Adipocyte (in vitro differentiated cells): ENCODE results near the gene MAP2K5.
A peak's percentile ranks its signal among the peaks of the same experiment; 100 is the strongest.

Source experiments
- DNase-seq: peaks from one replicate; pipeline ENCODE4 v3.0.0-alpha.2; 2015; ENCODE audit warnings: low read depth
- H3K27me3 ChIP-seq: replicated peaks from 2 replicates; pipeline ENCODE4 v1.7.0; 2013; ENCODE audit warnings: mild to moderate bottlenecking, low read length, moderate library complexity; ENCODE audit not compliant: control insufficient read depth, insufficient read depth
- H3K36me3 ChIP-seq: 2 replicates; pipeline ENCODE4 v1.7.0; 2013; ENCODE audit warnings: low read length, mild to moderate bottlenecking, moderate library complexity; ENCODE audit not compliant: control insufficient read depth, insufficient read depth, severe bottlenecking
- H3K4me1 ChIP-seq: 2 replicates; pipeline ENCODE4 v1.7.0; 2013; ENCODE audit warnings: mild to moderate bottlenecking, low read length, moderate library complexity; ENCODE audit not compliant: control insufficient read depth, insufficient read depth
- H3K4me3 ChIP-seq: 2 replicates; pipeline ENCODE4 v1.7.0; 2013; ENCODE audit warnings: mild to moderate bottlenecking, low read length, moderate library complexity
- H3K9ac ChIP-seq: 2 replicates; pipeline ENCODE4 v1.7.0; 2013; ENCODE audit warnings: mild to moderate bottlenecking, low read length, moderate library complexity
- H3K9me3 ChIP-seq: 2 replicates; pipeline ENCODE4 v1.7.0; 2013; ENCODE audit warnings: mild to moderate bottlenecking, low read length, moderate library complexity; ENCODE audit not compliant: control insufficient read depth

Gene MAP2K5

DNA sequence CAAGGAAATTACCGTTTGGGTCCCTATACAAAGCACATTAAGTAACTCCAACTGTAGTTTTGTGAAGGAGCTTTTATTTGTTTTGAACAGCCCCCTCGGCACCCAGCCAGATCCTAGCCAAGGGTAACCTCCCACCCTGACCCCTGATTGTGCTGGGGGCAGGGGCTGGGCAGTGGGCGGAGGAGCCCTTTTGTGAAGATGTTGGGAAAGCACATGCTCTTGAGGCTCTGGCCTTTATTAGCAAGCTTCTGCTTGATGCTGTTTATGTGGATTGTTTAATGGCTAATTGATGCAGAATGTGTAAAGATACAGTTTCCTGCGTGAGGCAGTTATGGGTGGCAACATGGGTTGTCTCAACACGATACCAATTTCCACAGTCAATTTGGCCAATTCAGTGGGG, 136.5 kb downstream of the MAP2K5 start:
- no peaks in the 10 kb centered on the region for H3K27me3 ChIP-seq
- H3K9ac ChIP-seq, result no peak overlapping the region
- peaks cover 4% of the 10 kb centered on the region for H3K36me3 ChIP-seq
- peaks cover 17% of the 10 kb centered on the region for H3K4me1 ChIP-seq
- peaks cover 10% of the 10 kb centered on the region for H3K9me3 ChIP-seq
- H3K4me3 ChIP-seq, result no peak overlapping the region
- no peak for DNase-seq

DNA sequence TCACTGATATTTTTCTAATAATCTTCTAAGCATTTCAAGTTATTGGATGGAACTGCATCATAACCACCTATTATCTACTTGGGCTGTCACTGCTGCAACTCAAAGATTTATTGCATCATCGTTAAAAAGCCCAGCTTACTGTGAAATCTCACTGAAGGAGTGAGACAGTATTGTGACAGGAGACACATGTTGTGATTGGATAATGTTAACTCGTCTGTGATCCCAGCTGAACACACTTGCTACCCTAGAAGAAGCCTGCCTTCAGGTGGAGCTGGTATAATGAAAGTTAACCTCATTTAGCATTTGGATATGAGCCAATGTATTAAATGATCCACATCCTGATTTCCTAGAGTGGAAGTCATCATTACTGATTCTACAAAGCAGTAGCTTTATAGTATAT, 138.1 kb downstream of the MAP2K5 start:
- H3K36me3 ChIP-seq, result peaks cover 12% of the 10 kb centered on the region
- no peak overlapping the region for H3K9ac ChIP-seq
- H3K27me3 ChIP-seq, result no peaks in the 10 kb centered on the region
- peaks cover 17% of the 10 kb centered on the region for H3K4me1 ChIP-seq
- H3K4me3 ChIP-seq, result no peak overlapping the region
- peak; percentile 51 for DNase-seq
- H3K9me3 ChIP-seq, result peaks cover 26% of the 10 kb centered on the region

DNA sequence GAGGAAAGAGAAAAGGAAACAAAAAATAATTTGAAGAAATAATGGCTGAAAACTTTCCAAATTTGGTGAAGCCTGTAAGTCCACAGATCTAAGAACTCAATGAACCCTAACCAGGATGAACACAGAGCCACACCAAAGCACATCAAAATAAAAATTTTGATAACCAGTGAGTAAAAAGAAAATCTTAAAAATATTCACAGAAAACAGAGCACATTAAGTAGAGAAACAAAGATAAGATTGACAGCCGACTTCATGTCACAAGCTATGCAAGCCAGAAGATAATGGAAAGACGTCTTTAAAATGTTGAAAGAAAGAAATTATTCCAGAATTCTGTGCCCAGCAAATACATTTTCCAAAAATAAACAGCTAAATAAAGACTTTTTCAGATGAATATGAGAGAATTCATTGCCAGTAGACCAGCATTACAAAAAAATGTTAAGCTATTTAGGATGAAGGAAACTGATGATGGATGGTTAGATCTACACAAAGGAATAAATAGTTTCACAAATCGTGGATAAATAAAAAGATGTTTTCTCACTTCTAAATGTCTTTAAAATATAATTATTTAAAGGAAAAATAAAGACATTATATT, 142.6 kb downstream of the MAP2K5 start:
- peaks cover 32% of the 10 kb centered on the region for H3K9me3 ChIP-seq

DNA sequence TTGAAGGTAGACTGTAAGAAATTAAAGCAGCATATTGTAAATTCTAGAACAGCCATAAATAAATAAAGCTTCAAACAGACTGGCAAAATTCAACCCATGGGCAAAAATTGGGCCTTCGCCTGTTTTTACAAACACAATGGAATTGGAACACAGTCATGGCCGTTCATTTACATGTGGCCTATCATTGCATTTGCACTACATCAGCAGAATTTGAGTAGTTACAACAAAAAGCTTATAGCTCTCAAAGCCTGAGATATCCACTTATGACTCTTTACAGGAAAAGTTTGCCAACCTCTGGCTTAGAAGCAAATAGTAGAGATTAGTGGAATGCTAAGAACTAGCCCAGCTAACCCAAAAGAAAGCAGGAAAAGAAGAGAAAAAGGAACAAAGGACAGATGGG, 143.2 kb downstream of the MAP2K5 start:
- Histone ChIP-seq H3K36me3 (peaks cover 16% of the 10 kb centered on the region), H3K9me3 (peaks cover 32% of the 10 kb centered on the region), H3K4me3 (peak overlapping the region; percentile 66), H3K9ac (no peak overlapping the region), H3K4me1 (peaks cover 4% of the 10 kb centered on the region), H3K27me3 (no peaks in the 10 kb centered on the region)
- DNase-seq, result no peak

More for the DNA sequence above, 142.6 kb downstream of the MAP2K5 start:
- Histone ChIP-seq H3K36me3 (peaks cover 16% of the 10 kb centered on the region), H3K4me1 (peaks cover 10% of the 10 kb centered on the region), H3K9ac (no peak overlapping the region), H3K27me3 (no peaks in the 10 kb centered on the region), H3K4me3 (peak overlapping the region; percentile 66)
- DNase-seq, result peak; percentile 57

DNA sequence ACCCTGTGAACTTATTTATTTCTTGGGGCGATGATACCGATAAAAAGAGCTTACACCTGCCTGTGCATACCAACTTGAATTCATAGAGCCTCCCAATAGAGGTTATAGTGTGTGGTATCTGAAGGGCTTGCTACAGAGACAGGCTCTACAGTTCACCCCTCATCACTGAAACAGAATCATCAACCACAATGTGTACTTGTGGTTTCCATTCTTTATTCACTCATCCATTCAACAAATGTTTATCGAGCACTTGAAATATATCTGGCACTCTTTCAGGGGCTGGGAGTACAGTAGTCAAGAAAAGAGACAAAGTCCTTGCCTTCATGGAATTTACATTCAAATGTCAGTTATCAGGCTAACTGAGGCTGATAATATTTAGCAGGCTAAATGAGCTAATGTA, 148.4 kb downstream of the MAP2K5 start:
- H3K9ac ChIP-seq, result no peak overlapping the region
- H3K27me3 ChIP-seq, result no peaks in the 10 kb centered on the region
- H3K9me3 ChIP-seq, result peaks cover 3% of the 10 kb centered on the region
- DNase-seq, result no peak
- no peaks in the 10 kb centered on the region for H3K4me1 ChIP-seq
- no peak overlapping the region for H3K4me3 ChIP-seq
- peaks cover 4% of the 10 kb centered on the region for H3K36me3 ChIP-seq

DNA sequence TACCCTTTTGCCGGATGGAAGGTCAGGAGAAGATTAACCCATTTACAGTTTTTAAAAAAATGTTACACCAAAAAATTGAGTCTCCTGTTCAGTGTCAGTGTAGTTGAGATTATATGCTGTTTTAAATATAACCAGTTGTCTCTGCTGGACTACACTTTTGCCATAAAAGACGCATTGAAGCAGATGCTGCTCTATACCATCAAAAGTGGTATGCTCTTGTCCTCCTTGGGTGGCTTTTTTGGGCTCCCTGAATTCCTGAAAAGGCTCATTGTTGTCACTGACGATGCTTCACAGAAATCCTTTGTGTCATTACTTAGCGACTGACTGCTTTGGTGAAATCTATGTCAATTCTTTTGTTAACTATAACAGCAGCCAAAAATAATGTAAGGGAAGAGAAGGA, 148.9 kb downstream of the MAP2K5 start:
- Histone ChIP-seq H3K4me3 (no peak overlapping the region), H3K36me3 (peaks cover 4% of the 10 kb centered on the region), H3K4me1 (no peaks in the 10 kb centered on the region), H3K9me3 (no peaks in the 10 kb centered on the region), H3K27me3 (no peaks in the 10 kb centered on the region), H3K9ac (no peak overlapping the region)
- no peak for DNase-seq

DNA sequence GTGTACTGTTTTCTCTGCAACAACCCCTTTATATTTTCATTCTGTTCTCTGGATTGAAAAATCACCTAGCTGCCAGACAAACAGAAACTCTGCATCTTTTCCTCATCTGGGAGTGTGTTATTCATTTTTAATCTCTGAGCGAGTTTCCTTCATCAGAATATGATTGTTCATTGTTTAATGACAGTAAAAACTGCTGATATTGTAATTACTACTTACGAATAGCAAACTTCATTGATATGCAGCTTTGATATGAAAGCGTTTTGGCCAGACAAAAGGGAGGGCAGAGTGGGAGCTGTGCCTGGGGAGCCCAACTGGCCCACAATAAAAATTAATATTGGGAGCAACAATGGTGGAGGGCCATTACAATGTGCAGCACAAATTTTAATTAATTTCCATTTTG, 150.1 kb downstream of the MAP2K5 start:
- DNase-seq, result no peak
- Histone ChIP-seq H3K27me3 (no peaks in the 10 kb centered on the region), H3K9ac (no peak overlapping the region), H3K4me1 (peaks cover 8% of the 10 kb centered on the region), H3K4me3 (no peak overlapping the region), H3K9me3 (no peaks in the 10 kb centered on the region), H3K36me3 (peaks cover 4% of the 10 kb centered on the region)

DNA sequence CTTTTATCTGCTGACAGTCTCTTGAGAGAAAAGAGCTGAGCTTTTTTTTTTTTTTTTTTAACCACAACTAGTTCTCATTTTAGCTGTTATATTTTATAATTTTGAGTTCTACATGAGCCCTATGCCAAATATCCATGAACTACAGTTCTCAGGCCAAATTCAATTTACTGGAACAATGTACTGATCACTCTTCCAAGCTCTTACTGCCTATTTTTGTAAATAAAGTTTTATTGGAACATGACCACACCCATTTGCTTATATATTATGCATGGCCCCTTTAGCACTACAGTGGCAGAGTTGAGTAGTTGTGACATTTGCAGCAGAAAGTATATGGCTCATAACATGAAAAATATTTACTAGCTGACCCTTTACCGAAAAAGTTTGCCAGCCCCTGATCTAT, 153.6 kb downstream of the MAP2K5 start:
- Histone ChIP-seq H3K36me3 (no peaks in the 10 kb centered on the region), H3K9me3 (no peaks in the 10 kb centered on the region), H3K4me3 (no peak overlapping the region), H3K4me1 (peaks cover 23% of the 10 kb centered on the region), H3K27me3 (no peaks in the 10 kb centered on the region), H3K9ac (no peak overlapping the region)
- no peak for DNase-seq

DNA sequence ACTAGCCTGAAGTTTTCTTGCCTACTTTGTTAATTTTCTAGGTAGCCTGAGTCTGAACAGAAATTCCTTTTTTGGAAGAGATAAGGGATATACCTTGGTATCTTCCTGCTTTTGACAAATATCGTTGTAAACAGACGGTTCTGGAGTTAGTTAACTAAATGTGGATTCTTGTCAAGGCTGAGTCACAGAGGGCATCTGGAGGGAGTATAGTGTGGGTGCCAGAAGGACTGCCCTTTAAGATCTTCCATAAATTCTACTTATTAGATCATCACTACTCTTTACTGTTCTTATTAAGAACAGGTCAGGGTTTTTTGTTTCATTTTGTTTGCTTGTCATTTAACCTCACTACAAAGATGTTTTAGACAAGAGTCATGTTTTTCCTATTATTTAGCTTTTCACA, 157.5 kb downstream of the MAP2K5 start:
- H3K4me1 ChIP-seq, result peaks cover 34% of the 10 kb centered on the region
- DNase-seq, result no peak
- H3K27me3 ChIP-seq, result no peaks in the 10 kb centered on the region
- H3K36me3 ChIP-seq, result peaks cover 5% of the 10 kb centered on the region
- no peak overlapping the region for H3K9ac ChIP-seq
- no peak overlapping the region for H3K4me3 ChIP-seq
- no peaks in the 10 kb centered on the region for H3K9me3 ChIP-seq

DNA sequence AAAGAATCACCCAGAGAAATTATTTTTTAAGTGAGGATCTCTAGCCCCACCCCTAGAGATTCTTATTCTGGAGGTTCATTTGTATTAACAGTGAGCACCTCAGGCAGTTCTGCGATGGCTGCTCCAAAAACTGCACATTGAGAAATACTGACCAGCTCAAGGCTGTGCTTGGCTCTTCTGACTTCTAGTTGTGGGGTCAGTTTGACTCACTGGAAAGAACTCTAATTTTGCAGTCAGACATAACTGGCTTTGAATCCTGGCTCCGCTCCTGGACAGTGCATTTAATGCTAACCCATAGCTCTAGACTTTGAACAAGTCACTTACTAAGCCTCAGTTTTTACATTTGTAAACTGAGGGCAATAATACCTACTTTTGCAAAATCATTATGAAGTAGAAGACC, 159.2 kb downstream of the MAP2K5 start:
- peak; percentile 40 for DNase-seq
- peaks cover 11% of the 10 kb centered on the region for H3K36me3 ChIP-seq
- no peak overlapping the region for H3K4me3 ChIP-seq
- H3K9ac ChIP-seq, result peak overlapping the region; percentile 43
- peaks cover 34% of the 10 kb centered on the region for H3K4me1 ChIP-seq
- H3K27me3 ChIP-seq, result no peaks in the 10 kb centered on the region
- no peaks in the 10 kb centered on the region for H3K9me3 ChIP-seq

DNA sequence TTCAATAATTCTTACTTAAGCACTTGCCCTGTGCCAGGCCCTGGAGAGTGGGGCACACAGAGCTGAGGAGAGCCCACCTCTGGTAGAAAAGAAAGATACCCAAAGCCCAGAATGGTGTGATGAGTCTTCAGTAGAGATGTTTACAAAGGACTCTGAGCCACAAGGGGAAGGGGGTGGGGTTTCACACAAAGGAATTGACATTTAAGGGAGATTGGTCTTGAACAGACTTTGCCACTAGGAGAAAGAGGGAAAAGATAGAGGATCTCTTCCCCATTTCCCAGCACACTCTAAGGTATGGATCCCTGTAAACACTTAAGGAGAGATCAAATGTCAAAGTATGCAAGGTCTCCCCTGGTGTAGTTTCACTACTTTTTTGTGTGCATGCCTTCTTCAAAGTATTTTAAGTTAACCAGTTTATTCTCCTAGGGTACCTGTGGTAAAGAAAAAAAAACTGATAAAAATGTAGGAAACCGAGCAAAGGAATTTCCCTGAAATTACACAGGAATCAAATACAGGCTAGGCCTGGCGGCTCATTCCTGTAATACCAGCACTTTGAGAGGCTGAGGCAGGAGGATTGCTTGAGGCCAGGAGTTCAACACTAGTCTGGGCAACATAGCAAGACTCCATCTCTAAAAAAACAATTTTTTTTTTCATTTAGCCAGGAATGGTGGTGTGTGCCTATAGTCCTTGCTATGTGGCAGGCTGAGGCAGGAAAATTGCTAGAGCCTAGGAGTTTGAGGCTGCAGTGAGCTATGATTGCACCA, 165.2 kb downstream of the MAP2K5 start:
- DNase-seq, result no peak

More for the DNA sequence above, 165.2 kb downstream of the MAP2K5 start:
- Histone ChIP-seq H3K9ac (no peak overlapping the region), H3K27me3 (no peaks in the 10 kb centered on the region), H3K4me3 (no peak overlapping the region), H3K4me1 (no peaks in the 10 kb centered on the region), H3K9me3 (no peaks in the 10 kb centered on the region), H3K36me3 (peaks cover 23% of the 10 kb centered on the region)
